T-helper 2 cell (primary cell): ENCODE results near the gene MAPK8IP1.
A peak's percentile ranks its signal among the peaks of the same experiment; 100 is the strongest.

ENCODE experiments used
- DNase-seq, 5 experiments: peaks; one replicate each; pipeline versions ENCODE4 v3.0.0 to v3.0.0-alpha.2; 2012 to 2022

The MAPK8IP1 gene

DNA sequence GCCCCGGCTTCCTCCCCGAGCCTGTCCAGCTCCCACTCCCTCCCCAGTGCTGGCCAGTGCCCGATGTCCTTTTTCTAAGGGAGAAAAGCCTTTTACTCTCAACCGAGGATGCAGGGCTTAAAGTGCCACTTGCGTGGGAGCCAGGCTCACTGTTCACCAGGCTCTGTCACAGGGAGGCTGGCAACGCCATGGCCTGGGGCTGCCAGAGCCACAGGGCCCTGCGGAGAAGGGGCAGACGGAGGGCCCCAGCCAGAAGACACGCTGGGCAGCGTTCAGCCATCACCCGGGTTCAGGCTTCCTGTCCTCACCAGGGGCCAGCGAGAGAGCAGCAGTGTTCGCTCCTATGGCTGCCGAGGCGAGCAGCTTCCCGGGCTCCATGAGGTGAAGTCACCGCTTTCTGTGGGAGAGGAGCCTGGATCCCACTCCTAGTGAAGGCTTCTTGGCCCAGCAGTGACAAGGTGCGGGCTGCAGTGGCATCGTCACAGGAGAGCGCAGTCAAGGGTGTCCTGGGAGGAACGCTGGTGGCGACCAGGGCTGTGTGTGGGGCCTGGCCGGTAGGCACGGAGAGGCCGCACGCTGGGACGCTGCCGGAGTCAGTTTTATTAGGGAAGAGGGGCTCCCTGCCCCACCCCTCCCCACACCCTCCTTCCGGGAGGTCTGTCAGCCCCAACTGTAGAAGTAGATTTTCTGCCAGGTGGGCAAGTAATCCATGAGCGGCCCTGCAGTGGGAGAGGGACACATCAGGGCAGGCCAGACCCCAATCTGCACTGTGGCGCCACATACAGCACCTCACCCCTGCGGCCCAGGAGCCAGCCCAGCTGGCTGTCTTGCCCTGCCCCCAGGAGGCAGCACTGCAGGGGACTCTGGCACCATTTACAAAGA, 24.4 kb downstream of the MAPK8IP1 start:
- no peak for DNase-seq

DNA sequence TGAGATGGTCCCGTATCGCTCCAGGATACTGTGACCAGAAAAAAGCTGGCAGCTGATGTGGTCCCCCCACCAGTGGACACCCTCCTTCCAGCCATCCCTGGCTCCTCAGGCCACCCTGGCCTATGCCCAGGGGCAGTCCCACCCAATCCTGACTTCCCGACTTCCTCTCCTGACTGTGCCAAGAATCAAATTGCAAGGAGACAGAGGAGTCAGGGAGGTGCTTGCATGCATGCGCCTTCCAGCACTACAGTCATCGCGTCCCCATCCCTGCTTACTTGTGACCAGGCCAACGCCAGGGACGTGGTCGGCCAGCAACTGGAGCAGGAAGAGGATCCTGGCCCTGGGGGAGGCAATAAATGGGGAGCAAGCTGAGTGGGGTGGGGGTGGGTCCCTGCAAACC, 25.2 kb downstream of the MAPK8IP1 start:
- no peak for DNase-seq

DNA sequence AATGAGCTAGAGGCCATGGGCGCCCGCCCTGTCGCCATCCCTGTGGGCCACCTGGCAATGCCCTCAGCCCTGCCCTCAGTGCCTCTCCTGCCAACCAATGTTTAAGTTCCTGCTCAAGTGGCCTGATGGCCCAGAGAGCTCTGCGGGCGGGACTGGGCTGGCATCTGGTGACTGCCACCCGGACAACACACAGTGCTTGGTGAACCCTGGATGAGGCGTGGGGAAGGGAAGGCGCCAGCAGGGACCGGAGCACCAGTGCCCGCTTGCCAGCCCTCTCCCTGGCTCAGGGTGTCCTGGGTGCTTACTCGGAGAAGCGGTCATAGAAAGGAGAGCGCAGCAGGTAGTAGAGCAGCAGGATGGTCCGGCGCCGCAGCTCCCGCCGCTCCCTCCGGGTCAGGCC, 28.1 kb downstream of the MAPK8IP1 start:
- no peak for DNase-seq

DNA sequence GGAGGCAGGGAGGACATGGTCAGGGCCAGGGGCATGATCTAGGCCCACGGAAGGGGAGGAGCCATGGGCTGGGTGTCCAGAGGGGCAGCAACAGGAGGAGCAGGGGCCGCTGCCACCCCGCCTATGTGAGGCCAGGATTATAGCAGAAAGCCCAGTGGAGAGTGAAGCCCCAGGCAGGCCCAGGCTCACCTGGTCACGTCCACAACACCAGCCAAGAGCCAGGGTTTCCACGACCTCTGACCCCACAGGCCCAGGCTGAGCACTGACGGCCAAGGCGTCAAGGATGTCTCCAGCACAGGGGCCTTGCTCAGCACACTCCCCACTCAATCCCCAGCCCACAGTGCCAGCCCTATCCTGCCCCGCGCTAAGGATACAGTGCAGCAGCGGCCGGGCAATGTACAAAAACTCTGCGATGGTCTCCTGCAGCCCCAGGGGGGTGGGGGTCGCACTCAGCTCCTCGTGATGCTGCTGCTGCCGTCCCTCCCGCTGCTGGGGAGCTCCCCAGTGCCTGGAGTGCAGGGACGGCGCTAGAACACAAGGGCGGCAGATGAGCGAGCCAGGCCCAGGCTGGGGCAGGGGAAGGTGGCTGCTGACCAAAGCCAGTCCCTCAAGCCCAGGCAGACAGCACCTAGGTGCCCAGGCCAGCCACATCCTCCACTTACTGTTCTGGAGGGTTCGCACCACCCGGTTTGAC, 28.6 kb downstream of the MAPK8IP1 start:
- DNase-seq: no peak

DNA sequence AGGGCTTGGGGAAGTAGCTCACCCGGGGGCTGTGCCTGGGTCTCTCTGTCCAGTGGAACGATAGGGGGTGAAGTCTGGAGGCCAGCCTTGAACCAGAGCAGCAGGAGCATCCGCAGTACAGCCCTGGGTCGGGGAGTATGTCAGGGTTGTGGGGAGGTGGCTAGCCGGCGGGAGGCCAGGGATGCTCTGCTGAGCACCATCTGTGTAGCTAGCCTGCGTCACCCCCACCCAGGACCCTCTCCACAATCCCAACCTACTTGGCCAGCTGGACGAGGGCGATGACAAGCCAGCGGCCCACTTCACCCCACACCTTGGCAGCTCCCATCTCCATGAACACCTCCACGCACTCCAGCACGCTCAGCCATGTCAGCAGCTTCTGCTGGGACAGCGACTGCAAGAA, 30.0 kb downstream of the MAPK8IP1 start:
- DNase-seq: no peak

DNA sequence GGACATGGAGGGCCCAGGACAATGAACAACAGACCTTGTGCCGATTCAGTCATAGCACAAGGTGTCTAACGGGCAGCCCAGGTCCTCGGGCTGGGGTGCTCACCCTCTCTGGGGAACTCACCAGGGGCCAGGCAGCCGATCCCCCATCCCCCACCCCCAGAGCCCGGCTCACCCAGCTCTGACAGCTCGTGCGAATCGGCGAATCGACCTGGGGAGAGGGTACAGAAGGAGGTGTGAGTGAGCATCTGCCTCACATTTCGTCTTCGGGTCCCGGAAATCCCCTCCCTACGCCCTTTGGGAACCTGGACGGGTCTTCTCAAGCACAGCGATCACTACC, 31.8 kb downstream of the MAPK8IP1 start:
- peak in 2 of 5 experiments; percentile 14 to 49 for DNase-seq

DNA sequence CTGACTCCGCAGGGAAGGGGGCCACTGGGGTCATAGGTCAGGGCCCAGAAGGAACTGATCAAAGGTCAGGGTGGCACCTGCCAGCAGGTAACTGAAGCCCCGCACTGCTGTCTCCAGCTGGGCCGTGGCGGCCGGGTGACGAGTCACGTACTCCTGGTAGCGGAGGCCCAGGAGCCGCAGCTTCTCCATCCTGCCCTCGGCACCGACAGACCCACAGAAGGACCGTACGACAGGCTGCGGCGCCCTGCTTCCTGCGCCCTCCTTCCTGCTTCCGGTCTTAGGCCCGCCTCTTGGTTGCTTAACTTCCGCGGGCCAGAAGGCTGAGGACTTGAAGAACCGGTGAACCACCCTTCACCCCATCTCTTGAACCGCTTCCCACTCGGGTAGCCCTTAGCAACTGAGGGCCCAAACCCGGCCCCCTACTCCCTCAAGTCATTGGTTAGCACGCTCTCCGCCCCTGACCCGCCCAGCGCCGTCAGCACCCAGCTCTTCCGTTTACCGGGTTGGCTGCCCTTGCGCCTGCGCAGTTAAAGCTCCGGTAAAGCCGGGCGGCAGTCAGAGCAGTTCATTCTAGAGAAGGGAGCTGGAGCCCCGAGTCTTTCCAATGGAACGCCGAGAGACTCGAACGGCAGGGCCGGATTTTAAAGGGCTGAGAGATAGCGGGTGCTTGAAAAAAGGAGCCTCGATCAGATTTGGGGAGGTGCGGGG, 32.3 kb downstream of the MAPK8IP1 start, which contains the start of gene PEX16:
Gene PEX16 (minus strand): TSS at position 255 of the 708 bp plus-strand sequence. CDS start 66 bp downstream, at position 189.
- peak; percentile 85 to 99 (median 96) for DNase-seq

DNA sequence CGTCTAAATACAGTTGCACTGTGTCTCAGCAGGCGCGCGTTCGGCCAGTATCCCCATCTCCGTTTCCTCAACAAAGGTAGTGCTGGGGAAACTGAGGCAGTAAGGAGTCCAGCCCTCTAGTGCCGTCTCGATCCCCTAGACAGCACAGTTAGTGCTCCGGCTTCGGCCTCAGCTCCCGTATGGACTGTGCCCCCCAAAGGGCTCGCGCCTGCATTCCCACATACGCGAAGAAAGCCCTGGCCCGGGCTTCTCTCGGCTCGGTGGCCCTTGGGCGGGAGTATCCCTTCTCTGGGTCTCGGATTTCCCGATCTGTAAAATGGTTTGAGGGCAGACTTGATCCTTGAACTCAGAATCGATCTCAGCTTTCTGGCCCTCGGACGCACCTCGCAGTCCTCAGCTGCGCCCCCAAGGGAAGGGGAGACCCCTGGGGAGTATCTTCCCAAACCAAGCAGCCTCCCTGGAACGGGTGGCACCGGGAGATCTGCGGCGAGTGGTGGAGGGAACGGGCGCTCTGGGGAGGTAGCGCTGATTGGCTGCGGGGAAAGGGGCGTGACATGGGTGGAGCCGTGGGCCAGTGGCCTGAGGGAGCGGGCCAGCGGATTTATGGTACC, 33.0 kb downstream of the MAPK8IP1 start:
- peak in 4 of 5 experiments; percentile 36 to 64 (median 50) for DNase-seq

DNA sequence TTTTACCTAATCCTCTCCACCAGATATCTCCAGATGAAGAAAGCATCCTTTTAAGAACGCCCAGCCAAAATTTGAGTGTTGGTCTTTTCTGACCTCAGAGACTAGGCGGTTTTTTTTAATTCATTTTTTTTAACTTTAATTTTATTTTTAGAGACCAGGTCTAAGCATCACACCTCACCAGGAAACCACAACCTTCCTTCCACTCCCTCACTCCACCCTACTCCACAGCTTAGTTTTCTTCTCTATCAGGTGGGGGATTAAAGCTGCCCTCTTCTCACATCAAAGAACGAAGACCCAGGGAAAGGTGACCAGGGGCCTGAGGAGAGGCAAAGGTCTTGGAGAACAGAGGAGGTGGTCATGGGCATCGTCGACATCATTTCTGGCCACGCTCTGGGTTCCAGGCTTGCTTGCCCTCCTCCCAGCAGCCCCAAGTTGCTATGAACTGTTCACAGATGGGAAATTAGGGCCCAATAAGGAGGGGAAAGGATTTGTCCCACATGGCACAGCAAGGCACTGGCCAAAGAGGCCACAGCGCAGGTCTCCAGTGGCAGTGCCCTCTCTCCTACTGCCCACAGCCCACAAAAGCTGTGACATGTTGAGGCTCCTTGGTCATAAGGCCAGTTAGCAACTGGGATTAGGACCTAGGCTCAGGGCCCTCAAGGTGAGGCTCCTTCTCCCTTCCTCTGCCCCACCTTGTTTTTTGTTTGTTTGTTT, 33.7 kb downstream of the MAPK8IP1 start:
- no peak for DNase-seq

DNA sequence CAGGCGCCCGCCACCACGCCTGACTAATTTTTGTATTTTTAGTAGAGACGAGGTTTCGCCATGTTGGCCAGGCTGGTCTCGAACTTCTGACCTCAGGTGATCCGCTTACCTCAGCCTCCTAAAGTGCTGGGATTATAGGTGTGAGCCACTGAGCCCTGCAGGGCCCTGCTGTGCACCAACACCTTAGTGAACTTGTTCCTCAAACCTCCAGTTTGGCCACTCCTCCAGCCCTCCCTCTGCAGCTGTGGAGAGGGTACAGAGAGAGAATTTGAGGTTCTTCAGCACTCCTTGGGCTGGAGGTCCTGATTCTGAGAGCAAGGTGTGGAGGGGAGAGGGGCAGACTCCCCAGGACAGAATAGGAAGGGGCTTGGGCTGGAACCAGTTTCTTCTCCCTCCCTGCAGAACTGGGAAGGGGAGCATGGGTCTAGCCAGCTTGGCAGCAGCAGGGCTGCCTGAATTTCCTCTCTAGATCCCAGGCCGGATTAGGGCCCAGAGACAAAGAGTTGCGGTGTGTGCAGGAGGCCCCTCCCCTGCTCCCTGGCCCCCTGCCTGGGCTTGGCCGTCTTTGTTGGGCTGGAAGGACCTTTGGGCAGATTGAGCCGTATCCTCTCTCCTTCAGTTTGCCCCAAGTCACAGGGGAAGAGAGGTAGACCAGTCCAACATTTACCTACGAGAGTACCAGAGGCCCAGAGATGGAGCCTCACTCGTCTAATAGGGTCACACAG, 34.5 kb downstream of the MAPK8IP1 start:
- no peak for DNase-seq

DNA sequence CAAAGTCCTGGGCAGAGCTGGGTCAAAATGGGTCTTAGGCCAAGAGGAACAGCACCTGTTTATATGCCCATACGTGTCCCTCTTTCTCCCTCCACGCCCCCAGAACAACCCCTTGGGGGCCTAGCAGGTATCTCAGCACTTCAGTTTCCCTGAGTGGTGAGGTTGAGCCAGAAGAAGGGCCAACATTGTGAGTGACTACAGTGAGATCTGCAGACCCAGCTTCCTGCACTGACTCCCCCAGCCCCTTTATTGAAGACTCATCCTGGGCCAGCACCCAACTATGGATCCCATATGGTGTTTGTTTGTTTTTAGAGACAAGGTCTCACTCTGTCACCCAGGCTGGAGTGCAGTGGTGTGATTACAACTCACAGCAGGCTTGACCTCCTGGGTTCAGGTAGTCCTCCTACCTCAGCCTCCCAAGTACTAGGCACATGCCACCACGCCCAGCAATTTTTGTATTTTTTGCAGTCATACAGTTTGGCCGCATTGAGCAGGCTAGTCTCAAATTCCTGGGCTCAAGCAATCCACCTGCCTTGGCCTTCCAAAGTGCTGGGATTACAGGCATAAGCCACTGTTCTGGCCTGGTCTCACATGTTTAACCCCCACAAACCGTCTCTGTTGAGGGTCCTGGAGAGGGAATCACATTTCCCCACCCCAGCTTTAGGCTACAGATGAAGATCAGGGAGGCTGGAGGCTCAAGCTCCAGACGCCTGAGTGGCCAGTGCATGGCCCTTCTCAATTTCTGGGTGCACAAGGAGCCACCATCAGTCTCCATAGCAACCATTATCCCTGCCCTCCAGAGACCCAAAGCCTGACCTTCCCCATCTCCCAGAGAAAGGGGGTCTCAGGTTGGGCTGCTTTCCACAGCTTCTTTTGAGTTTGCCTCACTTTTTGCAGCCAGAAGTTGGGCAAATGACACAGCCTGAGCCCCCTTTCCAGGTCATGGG, 35.4 kb downstream of the MAPK8IP1 start:
- DNase-seq: no peak

DNA sequence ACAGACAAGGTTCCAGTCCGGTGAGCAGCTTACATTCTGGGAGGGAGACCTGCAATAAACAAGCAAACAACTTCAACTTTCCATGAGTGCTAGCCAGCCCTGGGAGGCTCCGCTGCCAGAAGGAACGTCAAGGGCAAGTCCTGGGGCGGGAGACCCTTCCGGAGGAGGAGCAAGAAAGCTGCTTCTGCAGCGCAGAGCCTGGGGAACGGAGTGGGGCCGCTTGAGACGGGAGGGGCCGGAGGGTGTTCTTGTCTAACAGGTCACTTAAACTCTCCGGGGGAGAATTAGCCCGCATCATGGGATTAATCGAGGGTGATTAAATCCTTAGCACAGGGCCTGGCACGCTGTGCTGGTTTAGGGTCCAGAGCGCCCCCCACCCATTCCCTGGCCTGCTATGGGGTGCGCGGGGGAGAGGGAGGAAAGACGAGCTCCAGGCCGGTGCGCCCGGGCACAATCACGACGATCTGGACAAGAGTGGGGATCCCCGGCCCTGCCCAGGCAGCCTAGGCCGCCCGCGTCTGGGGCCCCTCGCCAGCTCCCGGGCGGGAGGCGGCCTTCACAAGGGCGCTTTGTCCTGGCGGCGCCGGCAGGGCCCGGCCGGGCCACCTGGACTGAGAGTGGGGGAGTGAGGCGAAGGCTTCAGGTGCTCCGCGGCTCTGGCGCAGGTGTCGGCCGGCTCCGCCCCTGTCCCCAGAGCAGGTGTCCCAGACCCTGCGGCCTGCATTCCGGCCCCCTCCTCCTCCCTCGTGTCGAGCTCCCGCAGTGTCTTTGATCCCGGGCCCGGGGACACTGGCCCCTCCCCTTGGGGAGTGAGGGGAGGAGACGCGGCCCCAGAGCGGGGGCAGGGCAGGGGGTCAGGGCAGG, 36.3 kb downstream of the MAPK8IP1 start:
- DNase-seq: no peak

DNA sequence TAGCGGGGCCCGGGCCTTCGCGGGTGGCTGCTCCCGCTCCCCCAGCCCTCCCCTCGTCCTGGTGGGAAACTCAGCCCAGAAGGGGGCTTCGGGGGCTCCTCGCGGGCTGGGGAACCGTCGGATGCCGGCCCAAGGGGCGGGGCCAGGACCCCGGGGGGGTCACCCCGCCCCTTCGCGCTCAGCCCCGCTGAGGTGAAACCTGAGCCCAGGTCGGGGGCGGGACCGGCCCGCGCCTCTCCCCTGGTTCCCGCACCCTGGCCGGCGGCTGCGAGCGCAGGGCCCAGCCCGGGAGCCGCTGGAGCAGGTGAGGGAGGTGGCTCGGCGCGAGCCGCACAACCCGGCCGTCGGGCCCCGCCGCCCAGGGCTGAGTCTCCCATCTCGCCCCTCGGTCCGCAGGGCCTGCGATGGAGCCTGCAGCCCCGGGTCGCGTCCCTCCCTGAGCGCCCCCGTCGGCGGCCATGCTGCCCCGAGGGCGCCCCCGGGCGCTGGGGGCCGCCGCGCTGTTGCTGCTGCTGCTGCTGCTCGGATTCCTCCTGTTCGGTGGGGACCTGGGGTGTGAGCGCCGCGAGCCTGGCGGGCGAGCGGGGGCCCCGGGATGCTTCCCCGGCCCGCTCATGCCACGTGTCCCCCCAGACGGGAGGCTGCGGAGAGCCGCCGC, 37.1 kb downstream of the MAPK8IP1 start, which contains the start of gene LARGE2:
Gene LARGE2 (plus strand): TSS at position 232 of the 658 bp plus-strand sequence. CDS start 227 bp downstream, at position 459.
- peak in 1 of 5 experiments; percentile 35 for DNase-seq

DNA sequence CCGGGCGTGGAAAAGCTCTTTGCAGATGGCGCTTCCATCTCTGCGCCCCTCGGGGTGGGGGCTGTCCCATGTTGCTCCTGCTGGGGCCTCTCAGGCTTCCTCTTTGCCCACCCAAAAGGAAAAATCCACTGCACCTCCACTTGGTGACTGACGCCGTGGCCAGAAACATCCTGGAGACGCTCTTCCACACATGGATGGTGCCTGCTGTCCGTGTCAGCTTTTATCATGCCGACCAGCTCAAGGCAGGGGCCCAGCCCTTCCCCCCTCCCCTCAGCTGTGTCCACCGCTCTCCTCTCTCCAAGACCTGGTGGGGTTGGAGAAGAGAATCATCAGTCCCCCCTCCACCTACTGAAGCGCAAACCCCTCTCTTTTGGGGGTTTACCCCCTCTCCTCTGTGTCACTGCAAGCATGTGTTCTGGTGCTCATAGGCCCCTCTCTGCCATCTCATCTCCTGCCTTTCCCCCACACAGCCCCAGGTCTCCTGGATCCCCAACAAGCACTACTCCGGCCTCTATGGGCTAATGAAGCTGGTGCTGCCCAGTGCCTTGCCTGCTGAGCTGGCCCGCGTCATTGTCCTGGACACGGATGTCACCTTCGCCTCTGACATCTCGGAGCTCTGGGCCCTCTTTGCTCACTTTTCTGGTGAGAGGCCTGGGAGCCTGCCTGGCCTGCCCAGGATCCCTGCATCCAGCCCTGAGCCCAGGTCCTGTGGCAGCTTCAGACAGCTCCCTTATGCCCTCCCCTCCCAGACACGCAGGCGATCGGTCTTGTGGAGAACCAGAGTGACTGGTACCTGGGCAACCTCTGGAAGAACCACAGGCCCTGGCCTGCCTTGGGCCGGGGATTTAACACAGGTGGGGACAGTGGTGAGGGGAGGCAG, 38.8 kb downstream of the MAPK8IP1 start:
- no peak for DNase-seq

DNA sequence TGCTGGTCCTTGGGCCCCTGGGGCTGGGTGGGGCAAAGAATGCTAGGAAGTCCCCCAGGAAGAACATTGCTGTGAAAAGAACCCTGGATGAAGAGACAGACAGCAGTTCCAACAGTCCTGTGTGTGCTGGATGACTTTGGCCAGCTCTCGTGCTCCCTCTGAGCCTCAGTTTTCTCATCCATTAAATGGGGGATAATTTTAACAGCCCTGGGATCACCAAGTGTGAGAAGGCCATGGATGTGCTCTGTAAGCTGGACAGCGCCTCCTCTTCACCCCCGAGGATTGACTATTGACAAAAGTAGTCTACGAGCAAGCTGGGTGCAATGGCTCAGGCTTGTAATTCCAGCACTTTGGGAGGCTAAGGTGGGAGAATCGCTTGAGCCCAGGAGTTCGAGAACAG, 39.5 kb downstream of the MAPK8IP1 start:
- no peak for DNase-seq

DNA sequence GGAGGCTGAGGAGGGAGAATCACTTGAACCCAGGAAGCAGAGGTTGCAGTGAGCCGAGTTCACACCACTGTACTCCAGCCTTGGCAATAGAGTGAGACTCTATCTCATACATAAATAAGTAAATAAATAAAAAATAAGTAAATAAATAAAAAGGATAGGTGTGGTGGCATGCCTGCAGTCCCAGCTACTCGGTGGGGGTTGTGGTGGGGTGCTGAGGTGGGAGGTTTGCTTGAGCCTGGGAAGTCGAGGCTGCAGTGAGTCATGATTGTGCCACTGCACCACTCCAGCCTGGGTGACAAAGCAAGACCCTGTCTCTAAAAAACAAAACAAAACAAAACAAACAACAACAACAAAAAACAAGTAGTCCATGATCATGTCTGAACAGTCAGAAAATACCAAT, 40.1 kb downstream of the MAPK8IP1 start:
- DNase-seq: no peak

DNA sequence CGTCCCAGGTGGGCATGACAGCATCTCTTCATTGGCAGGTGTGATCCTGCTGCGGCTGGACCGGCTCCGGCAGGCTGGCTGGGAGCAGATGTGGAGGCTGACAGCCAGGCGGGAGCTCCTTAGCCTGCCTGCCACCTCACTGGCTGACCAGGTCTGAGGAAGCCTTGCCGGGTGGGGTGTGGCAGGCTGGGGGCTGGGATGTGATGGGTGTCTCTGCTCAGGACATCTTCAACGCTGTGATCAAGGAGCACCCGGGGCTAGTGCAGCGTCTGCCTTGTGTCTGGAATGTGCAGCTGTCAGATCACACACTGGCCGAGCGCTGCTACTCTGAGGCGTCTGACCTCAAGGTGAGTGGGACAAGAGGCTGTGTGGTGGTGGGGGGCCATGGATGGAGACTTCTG, 40.5 kb downstream of the MAPK8IP1 start:
- no peak for DNase-seq
